Measurements from ENCODE around the gene CRABP2.

Gene CRABP2

DNA sequence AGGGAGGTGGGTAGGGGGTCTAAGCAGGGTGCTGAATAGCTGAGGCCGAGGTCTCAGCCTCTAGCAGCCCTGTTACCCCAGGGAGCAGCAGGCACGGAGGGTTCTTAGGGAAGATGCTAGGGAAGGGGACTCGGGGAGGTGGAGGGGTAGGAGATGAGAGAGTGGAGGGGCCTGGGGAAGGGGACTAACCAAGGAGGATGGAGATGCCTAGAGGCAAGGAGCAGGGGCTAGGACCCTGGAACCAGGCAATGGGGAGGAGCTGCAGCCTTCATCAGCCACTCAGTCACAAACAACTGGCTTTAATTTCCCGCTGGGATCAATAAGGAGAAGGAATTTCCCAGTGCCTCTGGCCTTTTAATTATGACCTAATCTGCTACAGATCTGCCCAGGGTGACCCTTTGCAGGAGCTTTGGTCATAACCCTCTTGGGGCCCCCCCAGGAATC lies 2.9 kb upstream of the CRABP2 start:
- no peak for DNase-seq

DNA sequence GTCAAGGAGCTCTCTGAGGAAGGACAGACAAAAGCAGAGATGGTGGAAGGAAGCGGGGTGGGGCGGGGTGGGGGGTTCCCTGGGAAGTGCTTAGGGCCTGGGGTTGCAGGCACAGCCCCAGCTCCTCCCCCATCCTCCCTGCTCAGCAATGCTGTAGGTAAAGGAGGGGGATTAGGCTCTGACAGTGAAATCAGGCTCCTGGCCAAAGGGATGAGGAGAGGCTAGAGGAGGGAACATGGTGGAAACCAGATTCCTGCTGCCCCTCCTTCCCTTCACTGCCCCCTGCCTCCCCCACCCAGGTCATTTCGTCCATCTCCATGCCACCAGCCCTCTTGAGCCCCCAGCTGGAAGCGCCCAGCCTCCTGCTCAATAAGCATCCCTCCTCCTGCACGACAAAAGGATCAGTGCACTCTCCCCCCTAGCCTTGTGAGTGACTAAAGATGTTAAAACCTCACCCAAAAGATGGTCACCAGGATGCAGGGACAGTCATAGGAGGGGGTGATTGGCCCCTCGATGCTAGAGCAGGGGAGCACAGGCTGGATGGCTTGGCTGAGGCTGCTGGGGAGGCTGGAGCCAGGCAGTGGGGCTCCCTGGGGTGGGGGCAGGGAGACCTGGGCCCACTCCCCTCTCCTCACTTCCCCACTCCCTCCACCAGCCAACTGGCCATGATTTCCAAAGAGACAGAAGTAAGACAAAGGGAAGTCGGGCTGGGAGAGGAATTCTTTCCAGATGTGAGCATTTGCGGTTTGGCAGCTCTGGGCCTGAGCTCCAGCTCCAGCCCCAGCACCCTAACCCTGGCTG lies 2.2 kb upstream of the CRABP2 start:
- DNase-seq: no peak

DNA sequence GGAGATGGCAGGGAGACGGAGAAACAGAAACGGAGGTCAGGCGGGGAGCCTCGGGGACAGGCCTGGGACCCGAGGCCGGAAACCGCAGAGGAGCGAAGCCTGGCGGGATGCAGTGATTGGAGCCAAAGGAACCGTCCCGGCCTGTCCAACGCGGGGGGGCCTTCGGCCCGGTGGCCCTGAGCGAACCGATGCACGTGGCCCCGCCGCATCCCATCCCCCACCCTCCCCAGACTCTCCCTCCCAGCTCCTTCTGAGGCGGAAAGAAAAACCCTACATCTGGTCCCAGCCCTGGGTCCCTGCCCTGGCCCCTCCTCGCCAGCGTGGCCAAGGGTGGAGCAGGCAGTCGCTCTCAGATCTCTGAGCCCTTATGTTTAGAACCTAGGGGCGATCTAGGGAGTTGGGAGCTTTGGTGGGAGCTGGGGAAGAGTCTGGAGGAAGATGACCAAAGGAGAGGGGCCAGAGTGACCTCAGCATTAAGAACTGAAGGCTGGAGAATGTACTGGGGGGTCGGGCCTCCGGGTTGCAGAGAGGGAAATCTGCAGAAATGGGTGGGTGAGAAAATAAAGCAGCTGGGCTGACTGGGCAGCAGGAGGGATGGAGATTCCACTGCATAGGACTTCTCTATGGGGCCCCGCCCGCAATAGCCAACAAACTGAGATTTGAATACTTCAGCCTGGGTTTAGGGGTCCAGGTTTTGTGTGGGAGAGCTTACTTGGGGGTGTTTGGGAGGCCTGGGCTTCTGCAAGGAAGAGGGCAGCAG lies 1.5 kb upstream of the CRABP2 start:
- no peak for DNase-seq

DNA sequence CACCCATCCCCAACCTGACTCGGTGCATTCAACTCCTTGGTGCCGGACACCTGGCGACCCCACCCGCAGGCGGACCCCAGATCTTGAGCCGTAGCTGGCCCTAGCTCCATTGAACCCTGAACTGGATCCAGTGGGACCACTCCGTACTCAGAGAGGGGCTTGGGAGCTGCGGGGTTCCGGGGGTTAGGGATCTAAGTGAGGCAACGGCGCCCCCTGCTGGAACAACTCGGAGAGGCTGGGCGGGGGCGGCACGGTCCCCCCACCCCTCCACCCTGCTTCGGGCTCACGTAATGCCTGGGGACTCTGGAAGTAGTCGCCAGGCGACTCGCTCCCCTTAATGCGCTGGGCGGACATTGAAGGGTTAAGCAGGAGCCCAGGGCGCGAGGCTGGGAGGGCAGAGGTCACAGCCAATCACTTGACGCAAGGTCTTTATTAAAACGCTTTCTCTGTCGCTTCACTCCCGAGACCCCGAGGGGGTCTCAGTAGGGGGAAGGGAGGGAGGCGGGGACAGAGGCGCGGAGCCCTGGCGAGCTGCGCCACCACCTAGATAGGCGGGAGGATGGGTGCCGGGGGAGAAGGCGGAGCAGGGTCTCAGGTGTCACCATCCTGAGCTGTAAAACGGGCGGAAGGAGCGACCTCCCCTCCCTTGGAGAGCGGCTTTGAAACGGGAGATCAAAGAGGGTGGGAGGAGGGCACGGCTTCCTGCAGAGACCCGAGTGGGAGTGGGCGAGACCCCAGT lies 704 bp upstream of the CRABP2 start:
- peak; percentile 51 for DNase-seq

DNA sequence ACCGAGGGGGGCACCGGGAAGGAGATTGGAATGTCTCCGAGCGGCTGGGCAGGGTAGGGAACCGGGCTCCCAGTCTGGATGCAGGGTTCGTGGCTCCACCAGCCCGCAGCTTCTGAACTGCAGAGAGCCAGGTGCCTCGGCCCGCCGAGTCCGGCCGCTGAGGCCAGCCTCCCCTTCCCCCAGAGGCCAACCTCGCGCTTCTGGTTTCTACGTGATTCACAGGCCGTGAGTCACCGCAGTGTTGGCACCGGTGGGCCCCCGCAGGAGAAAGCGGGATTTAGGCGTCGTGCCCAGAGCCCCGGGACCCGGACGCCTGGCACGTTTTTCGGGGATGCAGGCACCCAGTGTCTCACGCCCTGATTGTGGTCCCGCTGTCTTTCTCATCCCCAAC lies 458 bp downstream of the CRABP2 start:
- peak; percentile 21 for DNase-seq

DNA sequence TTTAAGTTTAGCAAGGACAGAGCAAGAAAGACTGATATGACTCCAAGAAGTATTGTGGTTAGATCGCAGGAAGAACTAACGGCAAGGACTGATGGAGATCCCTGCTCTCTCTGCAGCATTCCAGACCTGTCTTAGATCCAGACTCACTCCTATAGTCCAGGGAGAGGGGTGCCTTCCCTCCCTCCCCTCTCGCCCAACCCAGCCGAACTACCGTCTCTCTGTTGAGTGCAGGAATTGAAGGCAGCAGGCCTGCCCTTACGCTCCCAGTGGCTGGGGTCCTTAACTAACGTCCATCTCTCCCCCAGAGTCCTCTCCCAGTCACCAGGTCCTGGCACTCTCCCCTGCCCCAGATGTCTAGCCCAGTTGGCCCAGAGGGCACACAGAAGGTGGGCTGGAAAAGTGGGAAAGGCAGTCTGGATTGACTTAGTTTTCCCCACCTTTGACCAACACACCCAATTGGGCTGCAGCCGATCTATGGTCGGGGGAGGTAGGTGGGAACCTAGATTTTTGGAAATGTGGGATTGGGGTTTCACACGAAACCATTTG lies 1.1 kb downstream of the CRABP2 start:
- DNase-seq: no peak

DNA sequence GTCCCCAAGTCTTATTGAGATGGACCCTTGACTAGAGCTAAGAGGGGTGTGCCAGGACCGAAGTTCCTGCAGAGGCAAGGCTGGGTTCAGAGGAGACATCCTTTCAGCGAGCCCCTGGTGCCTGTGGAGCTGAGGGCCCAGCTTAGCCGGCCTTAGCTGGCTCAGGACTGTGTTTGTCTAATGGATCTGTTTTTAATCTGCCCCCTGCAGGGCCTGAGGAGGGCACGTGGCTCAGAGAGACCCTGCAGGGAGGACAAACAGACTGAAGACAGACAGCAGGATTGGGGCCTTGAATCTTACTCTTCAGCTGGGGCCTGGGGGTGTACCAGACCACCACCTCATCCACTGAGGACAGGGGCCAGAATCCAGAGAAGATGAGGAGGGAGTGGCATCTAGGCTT lies 1.6 kb downstream of the CRABP2 start:
- DNase-seq: peak; percentile 64

DNA sequence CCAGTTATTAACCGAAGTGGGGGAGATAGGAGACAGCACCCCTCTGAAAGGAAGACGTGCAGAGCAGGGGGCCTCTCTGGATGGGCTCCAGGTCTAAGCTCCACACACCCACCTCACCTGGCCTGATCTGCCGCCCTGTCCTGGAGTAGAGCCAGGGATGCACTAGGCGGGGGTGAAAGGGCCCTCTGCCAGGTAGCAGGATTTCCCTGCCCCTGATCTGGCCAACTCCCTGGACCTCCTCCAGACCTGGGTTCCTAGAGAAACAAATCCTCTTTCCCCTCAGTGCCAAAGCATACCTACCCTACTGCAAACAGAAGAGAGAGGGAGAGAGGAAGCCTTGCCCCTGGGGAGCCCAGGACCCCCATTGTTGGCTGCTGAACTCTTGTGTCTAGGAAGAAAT lies 2.0 kb downstream of the CRABP2 start:
- DNase-seq: no peak

DNA sequence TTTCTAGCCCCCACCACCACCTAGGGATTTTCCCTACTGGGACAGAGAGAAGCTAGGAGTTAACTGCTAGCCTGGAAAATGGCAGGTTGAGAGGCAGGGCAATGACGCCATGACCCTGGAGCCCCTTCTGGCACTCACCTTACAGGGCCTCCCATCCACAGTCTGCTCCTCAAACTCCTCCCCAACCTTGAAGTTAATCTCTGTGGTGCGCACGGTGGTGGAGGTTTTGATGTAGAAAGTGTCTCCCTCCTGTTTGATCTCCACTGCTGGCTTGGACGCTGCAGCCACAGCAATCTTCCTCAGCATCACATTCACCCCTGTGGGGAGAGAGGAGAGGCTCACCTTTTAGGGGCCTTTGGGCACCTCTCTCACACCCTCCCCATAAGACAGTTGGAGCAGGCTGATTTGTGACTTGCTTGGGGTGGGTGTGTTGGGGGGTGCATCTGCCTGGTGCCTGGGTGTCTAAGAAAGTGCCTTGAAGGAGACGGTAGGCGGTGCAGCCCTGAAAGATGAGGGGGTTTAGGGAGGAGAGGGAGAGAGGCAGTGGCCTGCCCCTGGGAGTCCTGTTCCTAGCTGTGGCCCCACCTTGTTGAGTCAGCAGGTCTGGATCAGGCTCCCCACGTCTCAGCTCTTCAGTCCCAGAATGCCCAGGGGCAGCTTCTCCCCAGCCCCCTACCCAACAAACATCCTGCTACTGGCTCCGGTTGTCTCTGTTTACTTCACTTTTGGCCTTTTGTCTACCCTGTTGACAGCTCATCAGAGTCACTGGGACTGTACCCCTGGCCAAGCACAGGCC lies 4.4 kb downstream of the CRABP2 start:
- DNase-seq: no peak

DNA sequence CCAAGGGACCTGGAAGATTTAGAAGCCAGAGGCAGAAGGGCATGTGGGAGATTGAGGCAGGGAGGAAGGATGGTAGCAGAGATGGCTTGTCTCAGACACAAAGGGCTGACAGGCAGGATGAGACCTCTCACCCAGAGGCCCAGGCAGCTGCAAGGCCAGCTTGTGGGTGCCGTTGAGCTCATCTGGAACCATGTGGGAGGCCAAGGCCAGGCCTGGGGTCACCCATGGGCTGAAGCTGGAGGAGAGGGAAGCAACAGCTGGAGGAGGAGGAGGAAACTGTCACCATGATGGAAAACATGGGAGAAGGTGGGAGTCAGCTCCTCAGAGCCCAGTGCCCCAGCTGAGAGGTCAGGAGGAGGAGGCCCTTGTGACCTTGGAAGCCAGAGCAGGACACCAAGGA lies 6.4 kb downstream of the CRABP2 start:
- no peak for DNase-seq

DNA sequence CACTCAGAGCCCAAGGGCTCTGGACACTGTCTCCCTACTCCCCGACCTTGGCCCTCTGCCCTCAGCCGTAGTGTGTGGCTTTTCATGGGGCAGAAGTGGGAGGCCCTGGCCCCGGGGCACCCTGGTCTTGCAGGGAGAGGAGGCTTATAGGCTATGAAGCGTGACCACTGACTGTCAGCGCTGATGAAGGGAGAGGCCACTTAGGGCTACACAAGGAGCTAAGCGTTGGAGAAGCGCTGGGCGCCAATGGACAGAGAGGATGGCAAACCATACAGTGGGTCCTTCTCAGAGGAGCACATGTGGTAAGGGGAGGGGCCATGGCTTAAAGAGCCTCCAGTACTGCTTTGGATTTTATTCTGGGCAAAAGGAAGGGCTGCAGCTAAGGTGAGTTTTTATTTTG lies 7.9 kb downstream of the CRABP2 start:
- no peak for DNase-seq

DNA sequence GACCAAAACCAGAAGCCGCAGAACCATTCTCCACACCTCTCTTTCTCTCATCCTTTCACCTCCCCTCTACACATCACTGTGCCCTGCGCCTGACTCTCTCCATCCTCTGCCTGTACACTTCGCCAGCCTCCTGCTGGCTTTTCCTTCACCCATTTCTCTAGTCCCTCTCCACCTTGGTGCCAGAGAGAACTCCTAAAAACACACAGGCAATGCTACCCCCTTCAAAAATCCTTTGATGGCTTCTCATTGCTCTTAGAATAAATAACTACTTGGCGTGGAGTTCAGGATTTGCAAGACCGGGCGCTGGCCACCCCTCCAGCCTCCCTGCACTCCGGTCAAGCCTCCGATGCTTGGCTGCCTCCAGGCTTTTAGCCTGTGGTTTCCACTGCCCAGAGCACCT lies 8.6 kb downstream of the CRABP2 start:
- DNase-seq: no peak

DNA sequence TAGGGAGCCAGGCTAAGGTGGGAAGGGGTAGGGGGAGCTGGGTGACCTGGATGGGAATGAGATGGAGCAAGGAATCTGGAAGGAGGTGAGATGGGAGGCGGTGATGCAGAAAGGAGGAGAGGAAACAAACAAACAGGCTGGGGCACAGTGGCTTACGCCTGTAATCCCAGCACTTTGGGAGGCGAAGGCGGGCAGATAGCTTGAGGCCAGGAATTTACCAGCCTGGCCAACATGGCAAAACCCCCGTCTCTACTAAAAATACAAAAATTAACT lies 10.8 kb downstream of the CRABP2 start:
- no peak for DNase-seq

DNA sequence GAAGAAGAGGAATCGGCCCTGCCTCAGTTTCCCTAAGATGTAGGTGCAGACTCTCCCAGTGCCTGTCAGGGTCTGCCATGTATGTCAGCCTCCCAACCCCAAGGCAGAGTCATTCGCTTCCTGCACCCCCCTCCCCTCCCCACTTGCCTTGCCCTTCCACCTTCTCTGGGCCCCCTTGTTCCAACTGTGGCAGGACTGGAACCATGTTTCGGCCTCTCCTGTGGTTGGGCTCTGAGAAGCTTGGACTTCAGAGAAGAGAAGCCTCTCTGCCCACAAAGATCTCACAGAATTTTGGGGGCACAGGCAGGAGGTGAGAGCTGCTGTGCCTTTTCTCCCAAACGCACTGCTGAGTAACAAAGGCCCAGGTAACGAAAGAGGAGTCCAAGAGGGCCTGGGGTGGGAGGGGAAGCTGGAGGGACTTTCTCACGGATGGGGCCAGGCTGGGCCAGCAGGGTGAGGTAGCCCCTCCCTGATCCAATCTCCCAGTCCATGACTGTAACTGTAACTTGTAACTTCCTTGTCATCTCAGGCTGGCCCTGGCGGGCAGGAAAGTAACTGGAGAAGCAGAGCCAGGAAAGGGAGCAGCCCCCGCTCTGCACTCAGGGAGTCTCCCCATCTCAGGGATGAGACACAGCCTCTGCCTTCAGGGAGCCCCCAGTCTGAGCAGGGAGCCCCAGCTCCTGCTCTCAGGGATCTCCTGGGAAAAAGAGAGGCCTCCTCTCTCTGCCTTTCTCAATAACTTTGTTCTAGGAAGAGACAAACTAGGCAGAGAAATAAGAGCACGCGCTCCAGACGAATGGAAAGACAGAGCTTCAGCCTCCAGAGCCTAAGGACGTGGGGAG lies 11.3 kb downstream of the CRABP2 start:
- no peak for DNase-seq

DNA sequence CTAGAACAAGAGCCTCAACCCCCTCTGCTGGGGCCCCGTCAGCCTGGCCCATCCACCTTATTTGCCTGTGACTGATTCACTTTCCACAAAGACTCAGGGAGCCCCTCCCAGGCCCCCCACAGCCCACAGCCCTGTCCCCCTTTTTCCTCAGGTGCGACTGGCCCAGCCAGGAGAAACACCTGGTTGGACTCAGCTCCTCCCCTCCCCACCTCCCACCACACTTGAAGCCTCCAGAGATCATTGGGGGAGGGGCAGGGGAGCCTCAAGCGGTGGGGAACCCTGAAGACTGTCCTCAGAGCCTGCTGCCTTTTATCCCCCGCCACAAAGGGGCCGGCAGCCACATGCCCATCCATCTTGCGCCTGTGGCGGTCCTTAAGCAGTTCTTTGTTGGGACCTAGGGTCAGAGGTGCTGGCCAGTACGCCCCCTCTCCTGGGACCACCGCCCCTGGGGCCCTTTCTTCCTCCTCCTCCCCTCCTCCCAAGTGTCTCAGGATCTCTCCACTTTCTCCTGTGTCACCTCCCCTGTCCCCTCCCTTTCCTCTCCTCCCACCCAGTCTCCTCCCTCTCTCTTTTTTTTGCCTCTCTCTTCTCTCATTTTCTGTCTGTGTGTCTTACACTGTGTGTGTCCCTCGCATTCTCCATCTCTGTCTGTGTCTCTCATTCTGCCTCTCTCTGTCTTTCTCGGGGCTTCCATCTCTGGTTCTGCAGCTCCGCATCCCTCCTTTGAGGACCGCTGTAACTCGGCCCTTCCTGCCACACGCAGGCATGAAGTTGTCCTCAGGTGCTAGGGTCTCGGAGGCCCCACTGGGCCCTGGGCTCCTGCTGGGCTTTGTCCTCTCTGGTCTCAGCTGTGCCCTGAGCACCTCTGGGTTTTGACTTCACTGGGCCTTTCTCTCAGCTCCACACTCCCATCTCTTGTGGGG lies 12.2 kb downstream of the CRABP2 start:
- peak; percentile 82 for DNase-seq

DNA sequence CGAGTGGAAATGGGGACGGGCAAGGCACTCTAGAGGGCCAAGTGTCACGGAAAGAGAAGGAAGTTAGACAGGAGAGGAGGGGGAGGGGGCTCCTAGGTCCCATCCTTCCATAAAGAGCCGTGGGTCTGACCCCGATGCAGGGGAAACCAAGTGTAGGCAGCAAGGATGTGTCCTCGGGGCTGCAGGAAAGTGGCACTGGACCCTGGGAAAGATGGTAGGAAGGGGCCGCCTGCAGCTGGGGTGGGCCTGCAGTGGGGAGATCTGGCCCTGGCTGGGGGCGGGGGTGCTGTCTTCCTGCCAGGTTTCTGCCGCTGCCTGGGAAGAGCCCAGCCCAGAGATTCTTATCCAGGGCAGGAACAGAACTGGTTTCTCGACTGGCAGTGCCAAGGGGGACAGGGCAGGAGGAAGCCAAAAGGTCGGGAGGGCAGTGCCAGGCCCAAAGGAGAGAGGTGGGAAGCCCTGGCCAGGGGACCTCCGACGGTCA lies 12.9 kb downstream of the CRABP2 start:
- no peak for DNase-seq

DNA sequence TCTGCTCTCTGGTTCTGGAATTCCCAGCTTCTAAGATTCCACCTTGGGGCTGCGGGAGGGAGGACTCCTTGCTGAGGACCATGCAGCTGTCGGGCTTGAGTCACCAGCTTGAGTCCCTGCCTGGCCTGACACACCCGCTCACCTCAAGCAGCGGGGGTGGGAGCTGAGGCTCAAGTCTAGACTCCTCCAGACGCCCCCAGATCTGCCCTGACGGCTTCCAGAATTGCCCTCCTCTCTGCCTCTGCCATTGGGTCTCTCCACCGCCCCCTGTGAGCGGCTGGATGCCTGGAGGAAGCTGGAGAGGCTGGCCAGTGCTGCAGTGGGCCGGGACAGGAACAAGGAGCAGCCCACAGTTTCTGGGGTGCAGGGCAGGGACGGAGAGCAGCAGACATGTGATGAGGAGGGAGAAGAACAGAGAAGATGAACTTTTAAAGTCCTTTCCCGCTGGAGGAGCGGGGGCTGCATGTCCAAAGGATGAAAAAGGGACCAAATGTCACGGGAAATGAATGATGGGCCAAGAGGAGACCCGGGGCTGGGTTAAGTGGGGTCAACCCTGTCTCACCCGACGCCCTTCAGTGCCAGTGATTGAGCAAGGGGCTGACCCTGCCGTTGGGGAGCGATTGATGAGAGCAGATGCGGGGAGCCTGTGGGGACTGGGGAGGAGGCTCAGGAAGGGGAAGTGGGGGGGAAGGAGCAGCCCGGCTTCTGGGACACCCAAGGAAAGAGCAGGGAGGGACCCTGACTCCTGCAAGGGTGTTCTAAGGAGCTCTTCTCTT lies 13.5 kb downstream of the CRABP2 start:
- no peak for DNase-seq

DNA sequence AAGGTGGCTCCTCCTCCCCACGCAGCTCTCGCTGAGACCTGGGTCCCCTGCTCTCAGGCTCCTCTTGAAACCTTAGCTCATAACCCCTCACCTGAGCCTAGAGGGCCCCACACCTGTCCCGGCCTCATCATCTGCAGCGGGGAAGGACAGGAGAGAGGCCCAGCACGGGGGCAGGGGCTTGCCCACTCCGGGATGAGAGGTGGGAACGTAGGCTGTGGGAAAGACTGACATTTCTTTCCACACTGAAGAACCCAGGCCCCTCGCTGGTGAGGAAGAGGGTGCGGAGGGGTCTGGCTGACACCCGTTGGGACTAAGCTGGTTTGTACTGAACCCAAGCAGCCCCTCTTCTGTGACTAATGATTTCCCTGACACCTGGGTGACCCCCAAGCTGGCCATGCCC lies 14.2 kb downstream of the CRABP2 start:
- DNase-seq: no peak

DNA sequence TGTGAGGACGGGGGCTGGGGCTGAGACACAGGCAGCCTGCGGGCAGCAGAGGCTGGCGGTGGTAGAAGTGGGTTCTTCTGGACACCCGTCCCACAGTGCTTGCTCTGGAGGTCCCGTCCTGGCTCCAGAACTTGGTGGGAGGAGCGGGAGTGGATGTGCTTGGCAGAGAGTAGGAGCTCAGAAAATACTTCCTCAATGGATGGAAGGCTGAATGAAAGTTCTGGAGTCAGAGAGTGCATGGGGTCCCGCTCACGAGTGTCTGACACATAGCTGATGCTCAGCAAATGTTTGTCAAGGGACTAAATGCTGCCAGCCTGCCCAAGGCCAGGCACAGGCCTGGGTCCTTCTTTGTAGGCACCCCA lies 14.7 kb downstream of the CRABP2 start:
- DNase-seq: no peak

Measured in NCI-H146 (cell line).